Tibial nerve (tissue), 3 donors: ENCODE measurements around the gene TTC7B.

Source experiments
- CTCF ChIP-seq, 5 experiments: fragments of 200-600 bp in 3 of 5; fragments of 450-650 bp in 2 of 5; sonication (generic) in 3 of 5; IDR thresholded peaks; one replicate each; pipeline ENCODE4 v1.5.1; 2016 to 2019; ENCODE audit warnings: antibody characterized with exemption in 5 of 5, mild to moderate bottlenecking in 3 of 5, moderate library complexity in 2 of 5
- POLR2A ChIP-seq, 2 donors: fragments of 450-650 bp; IDR thresholded peaks; one replicate each; pipeline ENCODE4 v1.6.1; 2017; ENCODE audit warnings: antibody characterized with exemption in 2 of 2, mild to moderate bottlenecking in 2 of 2, moderate library complexity in 2 of 2

GRCh38 chr14:90732139-90732538, 84.1 kb downstream of the TTC7B start:
- TF ChIP-seq CTCF (IDR thresholded peaks at IDR 0.05) (no peak), POLR2A (IDR thresholded peaks at IDR 0.05) (no peak)
